Hippocampal formation (tissue), 2 donors: ENCODE results near the gene BMPER.
"Not testable (repeated sequence)": the region's sequence is repeated elsewhere in the genome, so short reads cannot be mapped to it uniquely, and the experiment has no call there.

Source experiments
- DNase-seq, 2 donors: peaks; one replicate each; lab custom pipeline; 2025; lab: John Stamatoyannopoulos, UW

Gene BMPER

DNA sequence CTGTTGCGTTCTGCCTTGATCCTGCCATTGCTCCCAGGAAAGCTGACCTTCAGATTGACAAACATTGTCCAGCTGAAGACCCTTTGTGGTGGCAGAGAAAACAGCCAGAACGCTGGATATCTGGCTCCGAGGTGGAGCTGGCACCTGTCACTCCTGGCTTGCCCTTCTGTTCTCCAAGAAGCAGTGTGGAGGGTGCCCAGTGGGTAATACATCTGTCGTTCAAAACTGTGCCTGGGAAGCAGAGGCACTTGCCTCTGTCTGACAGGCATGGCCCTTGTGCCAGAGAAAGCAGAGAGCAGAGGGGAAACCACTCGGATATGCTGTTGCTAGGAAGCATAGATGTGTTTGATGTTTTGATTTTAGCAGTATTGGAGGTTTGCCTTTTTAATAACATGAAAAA lies 231.4 kb downstream of the BMPER start:
- no peak for DNase-seq

DNA sequence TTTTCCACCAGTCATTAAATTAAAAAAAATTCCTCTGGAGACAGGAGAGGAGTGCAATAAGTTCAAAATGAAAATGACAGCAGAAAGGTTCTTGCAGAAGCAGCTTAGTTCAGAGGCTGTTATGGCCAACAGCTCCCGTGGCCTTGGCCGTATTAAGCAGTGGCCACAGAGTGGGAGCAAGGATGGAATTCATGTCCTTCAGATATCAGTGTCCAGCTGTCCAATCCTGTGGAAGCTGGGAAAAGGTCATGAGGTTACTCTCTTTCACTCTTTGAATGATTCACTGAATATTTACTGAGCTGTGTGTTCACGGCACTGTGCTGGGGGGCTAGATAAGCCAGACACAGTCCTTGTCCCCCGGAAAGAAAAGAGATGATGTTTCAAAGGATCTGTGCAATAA lies 231.8 kb downstream of the BMPER start:
- no peak for DNase-seq

DNA sequence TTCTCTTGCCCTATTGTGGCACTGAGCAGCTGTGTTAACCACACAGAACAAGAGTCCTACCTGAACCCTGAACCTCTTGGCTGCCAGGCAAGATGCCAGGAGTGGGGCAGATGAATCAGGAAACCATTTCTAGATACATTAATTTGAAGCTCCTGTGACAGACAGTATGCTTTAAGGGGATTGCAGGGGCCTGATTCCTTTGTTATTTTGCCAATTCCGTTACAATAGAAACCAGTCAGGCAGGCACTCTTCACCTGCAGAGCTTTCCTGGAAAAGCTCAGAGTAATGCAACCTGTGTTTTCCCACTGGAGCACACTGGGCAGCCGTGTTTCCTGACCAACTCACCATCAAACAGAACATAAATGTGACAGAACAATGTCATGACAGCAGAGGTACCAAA lies 233.1 kb downstream of the BMPER start:
- no peak for DNase-seq

DNA sequence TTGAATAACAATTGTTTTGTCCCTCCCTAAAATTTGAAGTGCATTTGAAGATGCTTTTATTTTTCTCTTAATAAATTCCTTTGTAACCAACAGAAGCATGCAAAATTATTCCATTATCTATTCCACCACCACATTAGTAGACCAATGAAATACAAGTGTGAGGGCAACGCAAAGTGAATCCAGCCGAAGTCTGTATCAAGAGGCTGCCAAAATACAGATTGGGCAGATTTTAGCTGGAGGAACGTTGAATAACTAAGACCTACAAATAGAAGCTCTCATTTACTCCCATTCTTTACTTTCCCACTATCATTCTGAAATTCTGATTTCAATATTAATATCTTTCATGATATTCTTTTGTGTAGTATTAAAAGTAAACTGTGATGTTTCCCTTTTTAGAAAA lies 233.7 kb downstream of the BMPER start:
- no peak for DNase-seq

DNA sequence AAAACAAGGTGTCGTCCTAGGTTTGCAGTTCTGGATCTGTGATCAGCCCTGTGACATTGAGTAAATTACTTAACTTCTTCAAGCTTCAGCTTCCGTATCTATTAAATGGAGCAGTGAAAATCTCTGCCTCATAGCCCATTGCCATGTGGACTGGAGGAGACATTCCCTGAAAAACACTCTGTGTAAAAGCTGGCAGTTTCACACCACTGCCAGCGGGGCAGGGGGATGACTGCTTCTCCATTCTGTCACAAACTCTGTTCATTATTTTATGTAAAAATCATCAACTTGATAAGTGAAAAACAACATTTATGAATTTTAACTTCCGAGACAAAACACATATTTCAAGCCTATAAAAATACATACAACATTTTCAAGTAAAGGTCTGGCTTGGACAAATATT lies 234.7 kb downstream of the BMPER start:
- DNase-seq = no peak

DNA sequence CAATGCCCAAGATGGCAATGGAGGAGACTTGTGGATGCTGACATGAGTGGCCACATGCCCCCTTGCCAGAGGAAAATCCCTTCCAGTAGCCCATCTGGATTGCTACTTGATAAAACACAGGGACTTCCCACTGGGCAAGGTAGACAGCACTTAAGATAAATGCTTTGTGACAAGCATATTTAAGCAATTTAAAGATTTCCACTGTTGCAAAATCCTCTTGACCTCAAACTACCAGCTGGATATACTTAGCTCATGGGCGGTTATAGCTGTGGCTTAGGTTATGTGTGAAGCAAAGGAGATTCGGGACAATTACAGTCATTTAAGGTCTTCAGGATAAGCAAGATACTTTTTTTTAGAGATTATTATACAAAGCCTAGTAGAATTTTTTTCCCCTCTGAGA lies 238.1 kb downstream of the BMPER start:
- DNase-seq = no peak

DNA sequence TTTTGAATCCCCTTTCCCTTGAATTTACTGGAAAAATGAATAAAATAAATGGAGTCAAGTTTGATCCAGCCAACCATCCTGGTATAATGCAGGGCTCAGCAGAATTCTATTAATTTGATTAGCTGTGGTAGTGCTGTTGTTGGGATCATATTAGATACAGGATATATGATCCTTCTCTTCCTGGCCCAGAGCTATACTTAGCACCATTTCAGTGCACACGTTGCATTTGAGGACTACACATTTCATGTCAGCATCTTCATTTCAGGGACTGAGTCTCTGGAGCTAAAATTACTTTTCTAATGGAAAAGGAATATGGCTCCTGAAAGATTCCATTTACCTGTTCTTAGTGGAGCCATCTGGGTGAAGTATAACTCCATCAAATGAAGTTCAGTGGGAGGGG lies 240.3 kb downstream of the BMPER start:
- DNase-seq = no peak

DNA sequence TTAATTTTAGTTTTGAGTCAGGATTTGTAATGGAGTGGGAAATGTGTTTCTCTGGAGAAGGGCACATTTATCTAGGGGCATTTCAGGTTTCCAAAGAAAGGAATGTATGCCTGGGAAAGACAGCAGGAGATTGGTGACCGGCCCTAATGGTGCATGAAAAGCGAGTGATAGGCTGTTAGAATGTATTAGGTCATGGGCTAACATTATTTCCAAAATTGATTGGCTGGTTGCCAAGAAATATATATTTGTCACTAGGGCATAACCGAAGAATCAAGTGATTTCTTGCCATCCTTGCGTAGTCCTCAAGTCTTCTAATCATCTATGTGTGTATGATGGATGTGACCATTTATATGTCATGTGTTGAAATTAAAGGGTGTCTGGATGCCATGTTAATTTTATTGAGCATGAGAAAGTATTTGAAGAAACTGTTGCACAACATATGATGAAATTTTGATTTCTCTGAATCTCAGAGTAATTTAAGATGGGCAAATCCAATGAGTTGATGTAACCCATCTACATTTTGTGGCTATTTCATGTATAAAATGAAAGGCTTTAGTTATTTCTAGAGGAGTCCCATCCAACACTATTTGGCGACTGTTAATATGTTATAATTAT lies 248.4 kb downstream of the BMPER start:
- no peak for DNase-seq

DNA sequence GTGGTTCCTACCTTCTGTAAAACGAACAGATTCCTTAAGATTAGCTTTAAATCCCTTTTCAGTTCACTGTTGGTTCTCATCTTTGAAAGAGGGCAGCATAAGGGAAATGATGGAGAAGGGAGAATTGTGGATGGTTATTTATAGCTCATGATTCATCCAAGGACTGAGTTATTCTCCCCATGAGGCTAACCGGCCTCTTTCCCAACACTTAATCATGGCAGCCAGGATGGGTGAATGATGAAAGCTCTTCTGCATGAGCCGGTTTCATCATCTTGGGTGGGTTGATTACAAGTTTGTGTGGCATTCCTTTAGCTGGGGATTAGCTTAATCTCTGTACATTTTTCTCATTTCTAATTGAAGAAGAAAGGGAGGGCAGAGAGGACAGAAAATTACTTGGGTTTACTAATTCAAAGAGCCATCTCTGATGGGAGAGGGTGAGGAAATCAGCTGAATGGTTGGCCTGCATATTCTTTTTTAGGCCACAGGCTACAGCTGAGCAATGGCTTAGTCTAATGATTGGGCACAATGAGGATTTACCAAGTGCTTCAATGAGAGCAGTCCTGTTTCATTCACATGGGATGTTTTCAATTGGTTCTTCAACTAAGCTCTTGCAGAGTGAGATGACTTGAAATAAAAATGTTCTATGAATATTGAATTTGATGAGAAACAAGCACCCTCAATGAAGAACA lies 250.0 kb downstream of the BMPER start:
- no peak for DNase-seq

DNA sequence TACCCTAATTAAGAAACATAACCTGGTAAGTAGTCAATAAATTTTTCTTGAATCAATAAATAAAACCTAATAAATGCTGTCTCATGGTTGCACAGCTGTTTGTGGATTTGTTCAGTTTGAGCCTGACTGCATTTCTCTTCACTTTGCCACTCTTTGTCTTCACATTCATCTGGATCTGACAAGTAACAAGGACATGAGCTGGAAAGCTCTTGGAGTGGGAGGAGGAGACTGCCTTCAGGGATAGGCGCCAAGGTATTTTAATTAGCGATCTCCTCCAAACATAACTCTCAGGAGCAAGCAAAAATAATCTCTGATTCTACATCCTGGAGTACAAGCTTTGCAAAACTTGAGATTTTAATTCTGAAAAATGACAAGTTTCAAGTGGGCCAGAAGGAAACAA lies 251.0 kb downstream of the BMPER start:
- DNase-seq = no peak

DNA sequence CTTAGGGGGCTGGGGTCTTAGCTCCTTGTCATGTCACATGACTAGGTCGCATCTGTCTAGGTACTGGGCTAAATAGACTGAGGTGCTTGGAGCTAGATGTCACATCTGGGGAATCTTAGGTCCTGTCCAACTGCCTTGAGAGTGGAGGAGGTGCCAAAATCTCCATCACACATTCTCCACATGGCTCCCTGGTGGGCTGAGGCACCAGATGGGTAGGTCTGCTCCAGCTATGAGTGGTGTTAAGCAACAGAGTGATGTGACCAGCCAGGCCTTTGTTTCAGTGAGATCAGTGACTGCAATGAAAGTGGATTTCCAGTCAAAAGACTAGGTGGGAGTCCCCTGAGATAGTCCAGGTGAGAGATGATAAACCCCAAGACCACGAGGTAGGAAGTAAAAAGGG lies 251.8 kb downstream of the BMPER start:
- no peak for DNase-seq

DNA sequence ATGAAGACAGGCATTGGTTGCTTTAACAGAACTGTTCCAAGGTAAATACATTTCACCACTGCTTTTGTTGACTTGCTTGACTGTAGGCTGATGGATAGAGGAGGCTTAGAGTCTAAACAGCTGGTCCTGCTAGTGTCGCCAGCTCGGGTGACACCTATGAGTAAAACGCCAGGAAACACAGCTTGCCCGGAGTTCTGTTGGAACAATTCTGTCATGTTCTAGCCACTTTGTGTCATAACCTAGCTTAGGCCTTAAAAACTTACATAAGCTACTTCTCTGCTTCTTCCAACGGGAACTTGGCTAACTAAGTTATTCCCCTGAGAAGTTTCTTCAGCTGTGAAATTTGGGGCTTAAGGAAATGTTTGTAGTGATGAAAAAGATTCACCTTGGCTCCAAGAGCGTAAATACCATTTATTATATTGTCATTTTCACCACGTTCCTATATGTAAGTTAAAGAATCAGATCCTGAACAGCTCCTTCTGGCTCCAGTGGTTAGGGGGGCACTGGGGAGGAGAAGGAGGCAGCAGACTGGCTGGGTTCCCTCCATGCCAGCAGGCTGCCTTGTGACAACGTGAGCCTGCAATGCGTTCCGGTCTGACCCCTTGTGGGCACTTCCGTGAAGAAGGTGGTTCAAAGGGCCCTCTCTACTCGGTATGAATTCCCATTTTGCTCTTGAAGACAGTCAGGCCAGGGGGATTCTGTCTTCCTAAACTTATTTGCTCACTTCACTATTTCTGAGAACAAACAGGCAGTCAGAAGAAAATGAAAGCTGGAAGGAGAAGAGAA lies 253.2 kb downstream of the BMPER start:
- no peak for DNase-seq

DNA sequence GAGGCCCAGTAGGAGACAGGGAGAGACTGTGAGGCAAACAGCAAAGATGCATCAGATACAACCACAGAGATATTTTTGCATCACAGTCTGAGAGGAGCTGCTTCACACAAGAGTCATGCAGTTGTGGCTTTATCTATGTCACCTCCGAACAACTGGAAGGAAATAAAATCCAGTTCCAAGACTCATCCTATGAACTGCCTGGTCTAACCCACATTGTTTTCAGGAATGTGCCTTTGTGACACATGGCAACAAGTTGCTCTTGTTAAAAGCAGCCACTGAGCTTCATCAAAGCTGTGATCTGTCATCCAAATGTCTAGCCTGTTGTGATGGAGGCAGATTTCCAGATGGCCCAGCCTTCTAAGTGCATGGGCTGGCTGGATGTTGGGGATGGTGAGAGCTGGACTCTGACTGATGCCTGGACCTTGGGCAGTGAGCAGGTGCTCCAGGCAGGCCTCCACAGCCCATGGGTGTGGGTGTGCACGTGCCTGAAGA lies 255.0 kb downstream of the BMPER start:
- no peak for DNase-seq

DNA sequence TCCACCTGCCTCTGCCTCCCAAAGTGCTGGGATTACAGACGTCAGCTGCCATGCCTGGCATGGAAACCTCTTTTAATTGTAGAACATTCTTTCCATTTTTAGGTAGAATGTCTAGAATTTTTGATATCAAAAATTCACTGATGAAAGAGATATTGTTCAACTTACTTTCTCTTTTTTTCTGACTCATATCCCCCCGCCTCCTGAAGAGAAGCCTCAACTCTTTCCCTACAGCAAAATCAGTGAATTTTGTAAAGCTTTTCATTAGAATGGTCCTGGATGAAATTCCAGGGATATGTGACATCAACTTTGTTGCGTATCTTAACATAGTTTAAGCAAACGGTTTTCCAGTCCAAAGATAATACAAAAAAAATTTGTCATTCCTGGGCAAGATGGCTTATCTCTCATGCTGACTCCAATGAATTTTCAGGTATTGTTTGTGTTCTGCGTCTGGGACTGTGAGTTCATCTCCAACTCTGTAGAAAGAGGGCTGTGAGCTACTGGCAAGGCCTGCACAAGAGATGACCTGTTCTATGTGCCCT lies 256.8 kb downstream of the BMPER start:
- DNase-seq = no peak

DNA sequence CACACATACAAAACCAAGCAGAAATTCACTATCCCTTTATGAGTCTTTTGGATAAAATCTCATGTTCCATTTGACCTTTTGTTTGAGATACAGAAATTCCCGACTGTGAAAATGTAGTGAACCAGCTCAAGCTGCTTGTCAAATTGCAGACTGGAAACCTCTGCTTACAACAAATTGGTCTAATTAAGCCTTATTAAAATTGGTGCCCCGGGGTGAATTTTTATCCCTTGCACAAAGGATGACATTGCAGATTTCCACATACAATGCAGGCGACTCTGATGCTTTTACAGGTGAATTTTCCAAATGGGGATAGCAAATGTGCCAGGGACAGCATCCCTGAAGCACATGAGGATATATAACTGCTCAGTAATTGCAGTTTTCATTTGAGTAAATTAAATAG lies 257.3 kb downstream of the BMPER start:
- no peak for DNase-seq

DNA sequence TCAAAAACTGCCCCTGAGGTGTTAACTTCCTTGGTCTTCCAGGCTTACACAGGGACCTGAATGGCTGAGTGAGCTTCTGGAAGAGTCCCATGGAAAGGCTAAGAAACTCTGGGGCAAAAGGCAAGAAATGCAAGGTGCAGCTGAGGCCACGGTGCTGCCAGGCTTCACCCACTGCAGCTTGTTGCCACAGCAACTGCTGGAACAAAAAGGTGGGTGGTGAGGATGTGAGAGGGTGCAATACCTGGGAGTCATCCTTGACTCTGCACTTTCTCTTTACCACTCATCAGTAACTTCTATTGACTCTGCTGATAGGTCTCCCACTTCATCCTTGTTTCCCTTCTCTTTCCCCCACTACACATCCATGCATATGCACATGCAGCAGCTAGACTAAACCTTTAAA lies 258.6 kb downstream of the BMPER start:
- no peak for DNase-seq

DNA sequence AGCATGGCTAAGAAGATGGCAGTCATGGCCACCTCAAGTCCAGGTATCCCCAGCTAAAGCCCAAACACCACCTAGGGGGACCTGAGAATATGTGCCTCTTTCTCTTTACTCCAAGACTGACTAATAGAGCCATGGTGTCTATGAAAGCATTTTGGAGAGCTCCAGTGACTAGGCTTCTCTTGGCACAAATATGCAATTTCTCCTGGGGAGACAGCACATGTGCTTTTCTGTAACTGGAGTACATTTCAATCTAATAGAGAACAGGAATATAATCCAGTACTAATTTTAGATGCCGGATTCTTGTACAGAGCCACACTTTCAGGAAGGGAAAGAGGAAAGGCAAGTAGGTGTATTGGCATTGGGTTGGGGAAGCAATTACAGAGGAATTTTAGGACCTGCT lies 260.1 kb downstream of the BMPER start:
- peak in 1 of 2 donors; percentile 54 for DNase-seq

DNA sequence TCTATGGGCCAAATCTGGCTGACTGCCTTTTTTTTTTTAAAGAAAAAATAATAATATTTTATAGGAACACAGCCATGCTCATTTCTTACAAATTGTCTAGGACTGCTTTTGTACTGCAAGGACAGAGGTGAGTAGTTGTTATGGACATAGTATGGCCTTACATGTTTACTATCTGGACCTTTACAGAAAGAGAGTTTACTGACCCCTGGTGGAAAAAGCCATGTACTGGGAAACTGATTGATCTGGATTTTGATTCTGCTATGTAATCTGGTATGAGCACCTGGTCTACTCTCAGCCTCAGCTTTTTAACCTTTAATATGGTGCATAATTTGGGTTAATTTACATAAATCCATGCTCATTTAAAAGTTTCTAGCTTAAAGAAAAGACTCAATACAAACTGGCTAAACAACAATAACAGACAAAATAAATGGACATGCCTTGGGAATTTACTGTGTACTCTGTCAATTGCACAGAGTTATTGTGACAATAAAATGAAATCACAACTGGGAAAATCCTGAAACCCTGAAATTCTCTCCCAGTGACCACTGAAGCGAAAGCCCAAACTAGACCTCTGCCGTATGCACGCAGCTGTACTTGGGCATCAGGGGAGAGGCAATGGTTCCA lies 260.7 kb downstream of the BMPER start:
- DNase-seq = no peak

DNA sequence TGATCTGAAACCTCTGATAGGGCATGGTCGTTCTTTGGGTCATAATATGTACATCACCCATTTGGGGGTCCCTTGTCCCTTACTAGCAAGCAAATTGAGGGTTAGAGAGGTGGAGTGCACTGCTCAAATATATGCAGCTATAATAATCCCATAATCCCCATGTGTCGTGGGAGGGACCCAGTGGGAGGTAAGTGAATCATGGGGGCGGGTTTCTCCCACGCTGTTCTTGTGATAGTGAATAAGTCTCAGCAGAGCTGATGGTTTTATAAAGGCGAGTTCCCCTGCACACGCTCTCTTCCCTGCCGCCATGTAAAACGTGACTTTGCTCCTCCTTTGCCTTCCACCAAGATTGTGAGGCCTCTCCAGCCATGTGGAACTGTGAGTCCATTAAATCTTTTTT lies 262.7 kb downstream of the BMPER start:
- no peak for DNase-seq

DNA sequence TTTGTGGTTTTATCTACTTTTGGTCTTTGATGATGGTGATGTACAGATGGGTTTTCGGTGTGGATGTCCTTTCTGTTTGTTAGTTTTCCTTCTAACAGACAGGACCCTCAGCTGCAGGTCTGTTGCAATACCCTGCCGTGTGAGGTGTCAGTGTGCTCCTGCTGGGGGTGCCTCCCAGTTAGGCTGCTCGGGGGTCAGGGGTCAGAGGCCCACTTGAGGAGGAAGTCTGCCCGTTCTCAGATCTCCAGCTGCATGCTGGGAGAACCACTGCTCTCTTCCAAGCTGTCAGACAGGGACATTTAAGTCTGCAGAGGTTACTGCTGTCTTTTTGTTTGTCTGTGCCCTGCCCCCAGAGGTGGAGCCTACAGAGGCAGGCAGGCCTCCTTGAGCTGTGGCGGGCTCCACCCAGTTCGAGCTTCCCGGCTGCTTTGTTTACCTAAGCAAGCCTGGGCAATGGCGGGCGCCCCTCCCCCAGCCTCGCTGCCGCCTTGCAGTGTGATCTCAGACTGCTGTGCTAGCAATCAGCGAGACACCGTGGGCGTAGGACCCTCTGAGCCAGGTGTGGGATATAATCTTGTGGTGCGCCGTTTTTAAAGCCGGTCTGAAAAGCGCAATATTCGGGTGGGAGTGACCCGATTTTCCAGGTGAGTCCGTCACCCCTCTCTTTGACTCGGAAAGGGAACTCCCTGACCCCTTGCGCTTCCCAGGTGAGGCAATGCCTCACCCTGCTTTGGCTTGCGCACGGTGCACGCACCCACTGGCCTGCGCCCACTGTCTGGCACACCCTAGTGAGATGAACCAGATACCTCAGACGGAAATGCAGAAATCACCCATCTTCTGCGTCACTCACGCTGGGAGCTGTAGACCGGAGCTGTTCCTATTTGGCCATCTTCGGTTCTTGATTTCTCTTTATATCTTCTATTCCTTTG lies 269.6 kb downstream of the BMPER start:
- not testable (repeated sequence) for DNase-seq

DNA sequence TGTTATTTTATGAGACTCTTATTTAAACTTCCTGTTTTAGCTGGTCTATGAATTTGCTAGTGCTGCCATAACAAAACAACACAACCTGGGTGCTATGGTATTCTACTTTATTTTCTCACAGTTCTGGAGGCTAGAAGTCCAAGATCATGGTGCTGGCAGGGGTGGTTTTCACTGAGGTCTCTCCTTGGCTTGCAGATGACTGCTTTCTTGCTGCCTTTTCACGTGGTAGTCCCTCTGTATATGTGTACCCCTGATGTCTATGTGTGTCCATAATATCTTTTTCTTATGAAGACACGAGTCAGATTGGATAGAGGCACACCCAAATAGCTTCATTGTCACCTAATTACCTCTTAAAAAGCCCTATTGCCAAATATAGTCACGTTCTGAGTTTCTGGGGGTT lies 270.5 kb downstream of the BMPER start:
- no peak for DNase-seq
